Peyer's patch (tissue), 4 donors: ENCODE data around the gene TRIM23. TPM values are rescaled to one million over a fixed set of nuclear protein-coding genes. Genes with fewer than 3 reads are reported as not detected.

Experiments used
- DNase-seq, 3 donors: peaks; one replicate each; pipeline ENCODE4 v3.0.0-alpha.2; 2017 to 2019
- H3K27ac ChIP-seq, 4 donors: fragments of 200-600 bp; sonication (generic); one replicate each; pipeline ENCODE4 v1.5.1; 2016 to 2019
- H3K27me3 ChIP-seq, 2 donors: fragments of 200-600 bp; sonication (generic); one replicate each; pipeline ENCODE4 v1.5.1; 2019
- H3K36me3 ChIP-seq, 3 donors: fragments of 200-600 bp; sonication (generic); one replicate each; pipeline ENCODE4 v1.5.1; 2016 to 2019
- H3K4me1 ChIP-seq, 4 donors: fragments of 200-600 bp; sonication (generic); one replicate each; pipeline ENCODE4 v1.5.1; 2016 to 2019
- H3K4me3 ChIP-seq, 4 donors: fragments of 200-600 bp; sonication (generic); 1 replicate in 3 of 4; 2 replicates in 1 of 4; pipeline ENCODE4 v1.5.1; 2016 to 2019; ENCODE audit warnings: mild to moderate bottlenecking in 1 of 4
- H3K9me3 ChIP-seq, 4 donors: fragments of 200-600 bp; sonication (generic); one replicate each; pipeline ENCODE4 v1.5.1; 2016 to 2019; ENCODE audit warnings: mild to moderate bottlenecking in 1 of 4
- CTCF ChIP-seq, 6 experiments: fragments of 450-650 bp in 4 of 6; fragments of 200-600 bp in 2 of 6; sonication (generic) in 1 of 6; IDR thresholded peaks; one replicate each; pipeline ENCODE4 v1.5.1; 2017 to 2019; ENCODE audit warnings: antibody characterized with exemption in 6 of 6, mild to moderate bottlenecking in 3 of 6, moderate library complexity in 1 of 6
- POLR2A ChIP-seq, 2 donors: fragments of 450-650 bp; IDR thresholded peaks; one replicate each; pipeline ENCODE4 v1.5.1; 2017; ENCODE audit warnings: antibody characterized with exemption in 2 of 2, mild to moderate bottlenecking in 2 of 2, moderate library complexity in 2 of 2
- total RNA-seq, 4 donors: library from RNA; depleted of rRNA; stranded (reverse); fragments of >200 nt; gene quantifications; one replicate each; pipeline ENCODE4 v1.1.0, GENCODE V29; 2016

The TRIM23 gene
- total RNA-seq, 4 donors from 2014 or later: 5.1 to 11.8 (median 10.0) TPM

DNA sequence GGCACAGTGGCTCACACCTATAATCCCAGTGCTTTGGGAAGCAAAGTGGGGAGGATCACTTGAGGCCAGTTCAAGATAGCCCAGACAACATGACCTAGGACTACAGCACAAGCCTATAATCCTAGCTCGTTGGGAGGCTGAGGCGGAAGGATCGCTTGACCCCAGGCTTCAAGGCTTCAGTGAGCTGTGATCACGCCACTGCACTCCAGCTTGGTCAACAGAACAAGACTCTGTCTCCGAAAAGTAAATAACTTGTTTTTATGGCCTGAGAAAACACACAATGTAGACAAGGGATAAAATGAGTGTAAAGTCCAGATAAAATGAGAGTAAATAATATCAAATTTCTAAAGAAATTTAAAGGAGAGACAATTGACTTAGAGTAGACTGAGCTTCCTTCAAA lies 27.0 kb upstream of the TRIM23 start:
- TF ChIP-seq CTCF (IDR thresholded peaks at IDR 0.05) (no peak), POLR2A (IDR thresholded peaks at IDR 0.05) (no peak)
- Histone ChIP-seq H3K36me3 (peaks cover 0 to 21% (median 0%) of the 10 kb centered on the region in 3 donors), H3K4me1 (no peaks in the 10 kb centered on the region), H3K4me3 (no peak overlapping the region), H3K9me3 (no peaks in the 10 kb centered on the region), H3K27me3 (no peaks in the 10 kb centered on the region), H3K27ac (no peak overlapping the region)
- no peak for DNase-seq

GRCh38 chr5:65647941-65648340 lies 23.8 kb upstream of the TRIM23 start:
- Histone ChIP-seq H3K9me3 (no peaks in the 10 kb centered on the region), H3K4me1 (no peaks in the 10 kb centered on the region), H3K27me3 (no peaks in the 10 kb centered on the region), H3K27ac (no peak overlapping the region), H3K4me3 (no peak overlapping the region), H3K36me3 (peaks cover 0 to 21% (median 0%) of the 10 kb centered on the region in 3 donors)
- no peak for TF ChIP-seq POLR2A (IDR thresholded peaks at IDR 0.05)
- no peak for TF ChIP-seq CTCF (IDR thresholded peaks at IDR 0.05)
- no peak for DNase-seq

GRCh38 chr5:65646938-65647337 lies 22.8 kb upstream of the TRIM23 start:
- Histone ChIP-seq H3K27ac (no peak overlapping the region), H3K9me3 (no peaks in the 10 kb centered on the region), H3K4me3 (no peak overlapping the region), H3K36me3 (peaks cover 0 to 26% (median 0%) of the 10 kb centered on the region in 3 donors), H3K4me1 (no peaks in the 10 kb centered on the region), H3K27me3 (no peaks in the 10 kb centered on the region)
- DNase-seq: no peak
- TF ChIP-seq CTCF (IDR thresholded peaks at IDR 0.05) (no peak), POLR2A (IDR thresholded peaks at IDR 0.05) (no peak)

DNA sequence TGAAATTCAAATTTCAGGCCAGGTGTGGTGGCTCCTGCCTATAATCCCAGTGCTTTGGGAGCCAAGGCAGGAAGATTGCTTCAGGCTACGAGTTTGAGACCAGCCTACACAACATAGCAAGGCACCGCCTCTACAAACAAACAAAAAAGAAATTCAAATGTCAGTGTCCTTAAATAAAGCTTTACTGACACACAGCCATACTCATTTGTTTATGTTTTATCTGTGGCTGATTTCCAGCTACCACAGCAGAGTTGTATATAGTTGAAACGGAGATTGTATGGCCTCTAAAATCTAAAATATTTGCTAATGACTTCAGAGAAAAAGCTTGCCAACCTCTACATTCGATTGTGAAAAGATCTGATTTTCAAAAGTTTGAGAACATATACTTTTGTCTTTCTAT lies 16.1 kb upstream of the TRIM23 start:
- Histone ChIP-seq H3K9me3 (no peaks in the 10 kb centered on the region), H3K4me3 (no peak overlapping the region), H3K4me1 (no peaks in the 10 kb centered on the region), H3K36me3 (peaks cover 0 to 50% (median 4%) of the 10 kb centered on the region in 3 donors), H3K27me3 (no peaks in the 10 kb centered on the region), H3K27ac (no peak overlapping the region)
- no peak for DNase-seq
- no peak for TF ChIP-seq CTCF (IDR thresholded peaks at IDR 0.05)
- no peak for TF ChIP-seq POLR2A (IDR thresholded peaks at IDR 0.05)

GRCh38 chr5:65630981-65631380 lies 6.8 kb upstream of the TRIM23 start:
- TF ChIP-seq CTCF (IDR thresholded peaks at IDR 0.05): no peak
- TF ChIP-seq POLR2A (IDR thresholded peaks at IDR 0.05): no peak
- no peak for DNase-seq

GRCh38 chr5:65625743-65626142 lies 1.6 kb upstream of the TRIM23 start:
- peaks cover 0 to 11% (median 0%) of the 10 kb centered on the region in 3 donors for H3K36me3 ChIP-seq
- H3K4me1 ChIP-seq: peaks cover 0 to 32% (median 10%) of the 10 kb centered on the region in 4 donors
- H3K27me3 ChIP-seq: no peaks in the 10 kb centered on the region
- H3K9me3 ChIP-seq: no peaks in the 10 kb centered on the region
- DNase-seq: no peak
- H3K4me3 ChIP-seq: peak overlapping the region; percentile 65 to 96 (median 76)
- H3K27ac ChIP-seq: no peak overlapping the region
- TF ChIP-seq CTCF (IDR thresholded peaks at IDR 0.05) (no peak), POLR2A (IDR thresholded peaks at IDR 0.05) (no peak)

More at GRCh38 chr5:65630981-65631380, 6.8 kb upstream of the TRIM23 start:
- no peak overlapping the region for H3K27ac ChIP-seq
- no peaks in the 10 kb centered on the region for H3K9me3 ChIP-seq
- H3K27me3 ChIP-seq: no peaks in the 10 kb centered on the region
- H3K4me3 ChIP-seq: no peak overlapping the region
- H3K4me1 ChIP-seq: peaks cover 0 to 8% (median 1%) of the 10 kb centered on the region in 4 donors
- peaks cover 0 to 17% (median 0%) of the 10 kb centered on the region in 3 donors for H3K36me3 ChIP-seq
